GM19452 (cell line): ENCODE results near the gene ITGA3.
"Not testable (repeated sequence)": the region's sequence is repeated elsewhere in the genome, so short reads cannot be mapped to it uniquely, and the experiment has no call there.

ENCODE experiments used
- ATAC-seq: cut with Tn5 transposase; IDR thresholded peaks from one replicate; pipeline ENCODE4 v1.9.1; 2021; ENCODE audit not compliant: unreplicated experiment

Gene ITGA3

GRCh38 chr17:50034498-50035364 lies 21.2 kb upstream of the ITGA3 start:
- ATAC-seq: no peak

GRCh38 chr17:50035421-50035879 lies 20.5 kb upstream of the ITGA3 start:
- no peak for ATAC-seq

GRCh38 chr17:50035945-50036344 lies 20.0 kb upstream of the ITGA3 start:
- no peak for ATAC-seq

GRCh38 chr17:50036455-50037261 lies 19.3 kb upstream of the ITGA3 start:
- no peak for ATAC-seq

- no peak for ATAC-seq
Measured at GRCh38 chr17:50037321-50038107, 18.4 kb upstream of the ITGA3 start.

GRCh38 chr17:50039058-50039457 lies 16.9 kb upstream of the ITGA3 start:
- ATAC-seq: no peak

GRCh38 chr17:50040496-50040895 lies 15.4 kb upstream of the ITGA3 start:
- not testable (repeated sequence) for ATAC-seq

- no peak for ATAC-seq
Measured at GRCh38 chr17:50042211-50042610, 13.7 kb upstream of the ITGA3 start.

- ATAC-seq: no peak
Measured at GRCh38 chr17:50043290-50044148, 12.4 kb upstream of the ITGA3 start.

GRCh38 chr17:50044483-50044882 lies 11.4 kb upstream of the ITGA3 start:
- no peak for ATAC-seq

GRCh38 chr17:50045154-50045553 lies 10.8 kb upstream of the ITGA3 start:
- ATAC-seq: no peak

- ATAC-seq: no peak
Measured at GRCh38 chr17:50046179-50046578, 9.7 kb upstream of the ITGA3 start.

- ATAC-seq: no peak
Measured at GRCh38 chr17:50046667-50047066, 9.2 kb upstream of the ITGA3 start.

GRCh38 chr17:50047083-50047482 lies 8.8 kb upstream of the ITGA3 start:
- ATAC-seq: no peak

GRCh38 chr17:50047488-50048126 lies 8.3 kb upstream of the ITGA3 start:
- no peak for ATAC-seq

- no peak for ATAC-seq
Measured at GRCh38 chr17:50048146-50048720, 7.7 kb upstream of the ITGA3 start.

- ATAC-seq: no peak
Measured at GRCh38 chr17:50048988-50049387, 6.9 kb upstream of the ITGA3 start.

- no peak for ATAC-seq
Measured at GRCh38 chr17:50049636-50050035, 6.3 kb upstream of the ITGA3 start.

- ATAC-seq: no peak
Measured at GRCh38 chr17:50050431-50051032, 5.4 kb upstream of the ITGA3 start.
